COLO829 (cell line): ENCODE measurements around the gene NDFIP1.
A peak's percentile ranks its signal among the peaks of the same experiment; 100 is the strongest.
"Not testable (repeated sequence)": the region's sequence is repeated elsewhere in the genome, so short reads cannot be mapped to it uniquely, and the experiment has no call there.

Experiments
- DNase-seq: peaks from one replicate; pipeline ENCODE4 v3.0.0; 2012; ENCODE audit warnings: low spot score

NDFIP1 gene, protein sequence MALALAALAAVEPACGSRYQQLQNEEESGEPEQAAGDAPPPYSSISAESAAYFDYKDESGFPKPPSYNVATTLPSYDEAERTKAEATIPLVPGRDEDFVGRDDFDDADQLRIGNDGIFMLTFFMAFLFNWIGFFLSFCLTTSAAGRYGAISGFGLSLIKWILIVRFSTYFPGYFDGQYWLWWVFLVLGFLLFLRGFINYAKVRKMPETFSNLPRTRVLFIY

DNA sequence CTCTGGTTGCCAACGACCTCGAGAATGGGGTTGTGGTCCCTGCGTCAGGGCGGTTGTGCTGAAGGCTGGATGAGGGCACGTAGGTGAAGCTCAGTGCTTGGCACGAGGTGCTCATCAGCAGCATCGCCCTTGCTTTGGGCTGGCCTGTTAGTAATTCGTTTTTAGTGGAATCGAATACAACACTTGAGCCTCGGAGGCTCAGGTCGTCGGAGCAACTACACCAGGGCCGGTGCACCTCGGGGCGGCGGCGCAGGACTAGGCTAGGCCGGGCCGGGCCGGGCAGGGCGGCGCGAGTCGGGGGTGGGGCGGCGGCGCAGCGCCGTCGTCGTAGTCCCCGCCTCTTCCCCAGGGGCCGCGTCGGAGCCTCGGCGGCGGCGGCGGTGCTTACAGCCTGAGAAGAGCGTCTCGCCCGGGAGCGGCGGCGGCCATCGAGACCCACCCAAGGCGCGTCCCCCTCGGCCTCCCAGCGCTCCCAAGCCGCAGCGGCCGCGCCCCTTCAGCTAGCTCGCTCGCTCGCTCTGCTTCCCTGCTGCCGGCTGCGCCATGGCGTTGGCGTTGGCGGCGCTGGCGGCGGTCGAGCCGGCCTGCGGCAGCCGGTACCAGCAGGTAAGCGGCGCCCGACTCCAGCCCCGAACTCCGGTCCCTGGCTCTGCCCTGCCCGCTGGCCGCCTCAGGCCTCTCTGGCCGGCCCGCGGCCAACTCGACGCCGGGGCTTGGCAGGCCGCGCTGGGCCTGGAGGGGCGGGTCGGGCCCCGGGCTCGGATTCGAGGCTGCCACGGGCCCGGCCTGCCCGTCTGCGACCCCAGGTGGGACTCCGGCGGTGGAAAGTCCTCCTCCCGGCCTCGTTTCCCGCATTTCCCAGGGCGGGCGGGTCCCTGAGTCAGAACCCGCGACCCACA lies at the start of gene NDFIP1:
TSS of gene NDFIP1 (plus strand) at position 348 of the 899 bp plus-strand sequence. CDS start at position 544, 196 bp downstream.
- DNase-seq: no peak

DNA sequence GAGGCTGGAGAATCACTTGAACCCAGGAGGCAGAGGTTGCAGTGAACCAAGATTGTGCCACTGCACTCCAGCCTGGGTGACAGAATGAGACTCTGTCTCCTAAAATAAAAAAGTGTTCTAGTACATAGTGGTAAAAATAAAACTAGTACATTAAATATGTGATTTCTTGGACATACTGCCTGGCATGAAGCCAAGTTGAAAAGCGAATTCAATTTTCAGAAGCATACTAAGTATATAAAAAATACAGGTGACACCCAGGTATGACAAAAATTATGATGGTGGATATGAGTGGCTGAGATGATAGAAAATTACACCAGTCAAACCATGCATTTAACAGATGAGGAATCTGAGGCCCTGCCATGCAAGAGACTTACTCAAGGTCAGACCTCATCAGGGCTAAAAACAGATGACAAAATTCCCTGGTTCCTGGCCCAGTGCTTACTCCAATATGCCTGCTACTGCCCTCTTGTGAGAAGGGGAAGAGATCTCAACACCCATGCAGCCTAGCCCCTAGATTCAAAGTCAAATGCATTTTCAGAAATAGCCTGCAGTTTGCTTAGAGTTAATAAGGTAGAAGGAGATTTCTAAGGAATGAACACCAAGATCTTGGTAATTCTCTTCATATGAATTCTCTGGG lies 49.2 kb upstream of the NDFIP1 start:
- DNase-seq: no peak

DNA sequence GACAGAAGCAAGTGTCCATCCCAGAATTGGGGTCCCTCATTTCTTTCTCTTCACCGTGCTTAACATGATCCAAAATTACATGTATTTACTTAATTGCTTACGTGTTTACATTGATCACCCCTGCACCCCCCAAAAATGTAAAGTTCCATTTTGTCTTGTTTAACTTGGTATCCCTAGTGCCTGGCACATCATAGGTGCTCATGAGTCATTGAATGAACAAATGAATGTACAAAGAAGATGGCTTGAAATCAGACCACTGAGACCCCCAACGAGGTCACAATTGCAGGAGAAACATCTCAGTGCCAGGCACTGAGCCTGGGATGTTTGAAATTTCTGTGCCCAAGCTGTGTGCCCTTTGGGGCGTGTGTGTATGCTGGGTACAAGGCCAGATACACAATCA lies 45.2 kb upstream of the NDFIP1 start:
- no peak for DNase-seq

DNA sequence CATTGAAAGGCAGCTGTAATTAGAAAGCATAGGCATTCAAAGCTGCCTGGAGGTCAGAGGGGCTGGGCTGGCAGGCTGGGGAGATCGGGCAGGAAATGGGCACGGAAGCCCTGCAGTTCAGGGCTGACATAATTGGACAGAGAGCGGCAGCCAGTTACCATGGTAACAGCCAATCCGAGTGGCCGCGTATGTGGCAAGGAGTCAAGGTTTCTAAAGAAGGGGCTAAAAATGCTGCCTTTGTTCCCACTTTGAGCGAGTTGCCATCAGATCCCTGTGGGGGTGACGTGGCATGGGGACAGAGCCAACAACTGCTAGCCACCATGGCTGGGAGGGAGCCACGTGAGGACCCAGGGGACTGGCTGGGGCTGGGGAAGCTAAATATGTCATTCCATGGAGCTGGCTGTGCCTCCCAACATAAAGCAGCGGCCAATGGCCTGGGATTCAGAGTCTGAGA lies 44.7 kb upstream of the NDFIP1 start:
- DNase-seq: peak; percentile 89

DNA sequence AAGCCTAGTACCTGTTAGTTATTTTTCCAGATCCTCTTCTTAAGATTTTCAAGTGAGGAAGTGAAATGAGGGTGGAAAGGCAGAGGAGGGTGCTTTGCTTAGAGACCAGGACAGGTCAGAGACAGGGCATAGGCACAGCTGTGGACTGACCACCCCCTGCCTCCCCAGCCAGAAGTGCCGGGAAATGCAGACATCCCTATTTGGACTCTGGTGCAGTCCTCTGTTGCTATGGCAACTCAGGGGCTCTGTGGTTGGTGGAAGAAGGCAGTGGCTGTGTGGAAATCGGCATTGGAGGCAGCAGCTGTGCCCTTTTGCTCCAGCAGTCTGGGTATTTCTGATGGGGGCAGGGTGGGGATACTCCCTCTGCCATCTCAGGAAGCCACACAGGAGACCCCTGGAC lies 43.3 kb upstream of the NDFIP1 start:
- DNase-seq: no peak

DNA sequence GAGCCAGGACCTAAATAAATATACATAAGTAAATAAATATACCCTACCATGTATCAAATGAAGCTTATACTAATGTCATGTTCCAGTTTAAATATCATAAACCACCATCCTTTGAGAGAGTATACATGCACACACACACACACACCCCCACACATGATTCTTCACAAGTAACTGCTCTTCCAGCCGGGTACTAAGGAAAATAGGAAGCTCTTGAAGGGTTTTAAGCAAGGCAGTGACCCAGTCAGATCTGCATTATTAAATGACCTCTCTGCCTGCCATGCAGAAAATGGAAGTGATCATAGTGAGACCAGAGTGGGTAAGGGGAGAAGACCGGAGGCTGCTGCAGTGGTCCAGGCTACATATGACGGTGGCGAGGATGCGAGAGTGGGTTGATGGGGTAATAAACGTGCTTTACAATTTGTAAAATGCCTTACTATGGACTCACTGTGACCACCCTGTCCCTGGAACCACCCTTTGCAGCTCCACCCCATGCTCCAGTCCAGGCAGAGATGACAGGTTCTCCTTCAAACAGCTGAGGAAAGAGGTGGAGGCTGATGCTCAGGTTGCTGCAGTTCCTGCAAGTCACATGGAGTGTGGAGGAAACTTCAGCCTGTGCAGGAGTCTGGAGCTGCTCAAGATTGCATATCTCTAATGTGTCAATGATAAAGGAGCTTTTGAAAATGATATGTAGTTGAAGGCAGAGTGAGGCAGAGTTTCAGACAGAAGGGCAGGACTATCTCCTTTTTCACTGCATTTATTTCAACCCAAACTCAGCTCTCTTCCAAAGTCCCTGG lies 38.8 kb upstream of the NDFIP1 start:
- no peak for DNase-seq

DNA sequence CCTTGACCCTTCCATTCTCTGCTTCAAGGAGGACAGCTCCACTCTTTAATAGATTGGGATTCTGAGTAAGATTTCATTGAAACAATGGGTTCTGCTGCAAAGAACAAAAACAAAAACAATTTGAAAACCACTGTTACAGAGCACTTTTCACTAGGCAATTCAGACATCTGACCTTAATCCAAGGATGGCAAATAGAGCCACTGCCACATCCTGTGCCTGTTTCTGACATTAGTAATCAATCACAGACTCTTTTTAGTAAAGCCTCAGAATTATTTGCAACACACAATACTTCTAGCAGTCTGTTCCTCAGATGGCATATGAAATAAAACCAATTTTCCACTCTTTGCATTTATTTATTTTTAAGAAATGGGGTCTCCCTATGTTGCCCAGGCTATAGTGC lies 37.8 kb upstream of the NDFIP1 start:
- DNase-seq: no peak

DNA sequence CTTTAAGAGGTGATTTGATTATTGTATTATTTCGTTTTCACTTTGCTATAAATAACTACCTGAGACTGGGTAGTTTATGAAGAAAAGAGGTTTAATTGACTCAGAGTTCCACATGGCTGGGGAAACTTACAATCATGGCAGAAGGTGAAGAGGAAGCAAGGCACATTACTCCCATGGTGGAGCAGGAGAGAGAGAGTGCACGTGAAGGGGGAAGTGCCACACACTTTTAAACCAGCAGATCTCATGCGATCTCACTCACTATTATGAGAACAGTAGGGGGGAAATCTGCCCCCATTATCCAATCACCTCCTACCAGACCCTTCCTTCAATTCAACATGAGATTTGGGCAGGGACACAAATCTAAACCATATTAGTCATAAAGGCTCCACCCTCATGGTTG lies 36.1 kb upstream of the NDFIP1 start:
- no peak for DNase-seq

DNA sequence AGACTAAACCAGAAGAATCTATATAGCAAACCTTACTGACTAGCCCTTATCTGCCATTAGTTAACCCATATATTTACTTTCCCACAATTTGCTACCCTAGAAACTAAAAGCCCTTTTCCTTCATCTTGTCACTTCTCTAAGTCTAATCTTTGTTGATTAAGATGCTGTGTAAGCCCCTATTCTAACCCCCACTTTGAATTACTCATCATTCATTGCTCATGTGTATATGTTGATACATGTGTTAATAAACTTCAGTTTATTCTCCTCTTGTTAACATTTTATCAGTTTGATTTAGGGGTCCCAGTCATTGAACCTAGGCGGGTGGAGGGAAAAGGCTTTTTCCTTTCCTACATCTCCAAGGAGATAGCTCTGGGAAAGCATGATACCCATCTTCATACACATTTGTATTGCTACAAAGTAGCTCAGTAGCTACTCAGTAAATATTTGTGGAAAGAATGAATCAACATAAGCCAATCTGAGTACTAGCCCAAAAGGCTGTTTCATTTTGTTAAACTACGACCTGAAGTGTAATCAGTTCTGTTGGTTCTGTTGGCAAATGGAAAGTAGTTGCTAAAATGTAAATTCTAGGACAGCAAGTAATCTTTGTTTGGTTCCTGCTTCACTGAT lies 35.1 kb upstream of the NDFIP1 start:
- no peak for DNase-seq

DNA sequence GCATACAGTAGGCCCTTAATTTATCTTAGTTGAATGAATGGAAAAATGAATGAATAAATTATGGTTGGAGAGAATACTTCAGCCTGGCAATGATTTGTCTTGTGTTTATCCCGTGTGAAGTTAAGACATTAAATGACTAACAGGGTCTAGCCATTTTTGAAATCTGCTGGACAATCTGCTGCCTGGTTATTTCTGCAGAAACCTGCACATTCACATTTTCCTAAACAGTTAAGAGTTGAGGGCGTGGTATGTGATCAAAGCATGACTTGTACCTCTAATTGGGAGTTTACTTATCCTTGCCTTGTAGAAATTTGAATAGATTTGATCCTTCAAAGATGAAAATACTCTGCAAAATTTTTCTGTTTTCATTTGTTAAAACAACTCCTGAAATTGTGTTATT lies 34.6 kb upstream of the NDFIP1 start:
- DNase-seq: no peak

DNA sequence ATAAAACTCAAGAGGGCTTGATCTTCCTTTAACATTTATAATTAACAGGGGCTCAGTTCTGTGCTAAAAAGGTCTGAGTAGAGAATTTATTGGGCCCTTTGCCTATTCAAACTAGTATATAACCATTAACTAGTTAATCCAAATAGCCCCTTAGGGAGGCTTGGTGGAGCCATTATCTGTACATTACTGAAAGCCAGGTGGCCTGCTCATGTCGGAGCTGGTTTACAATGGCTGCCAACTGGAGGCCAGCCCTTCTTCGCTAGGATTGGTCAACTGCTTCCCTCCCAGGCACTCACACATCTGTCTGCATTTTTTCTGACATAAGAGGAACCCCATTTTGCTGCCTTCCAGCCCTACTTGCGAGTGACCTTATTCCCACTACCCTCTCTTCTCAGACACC lies 30.4 kb upstream of the NDFIP1 start:
- DNase-seq: no peak

DNA sequence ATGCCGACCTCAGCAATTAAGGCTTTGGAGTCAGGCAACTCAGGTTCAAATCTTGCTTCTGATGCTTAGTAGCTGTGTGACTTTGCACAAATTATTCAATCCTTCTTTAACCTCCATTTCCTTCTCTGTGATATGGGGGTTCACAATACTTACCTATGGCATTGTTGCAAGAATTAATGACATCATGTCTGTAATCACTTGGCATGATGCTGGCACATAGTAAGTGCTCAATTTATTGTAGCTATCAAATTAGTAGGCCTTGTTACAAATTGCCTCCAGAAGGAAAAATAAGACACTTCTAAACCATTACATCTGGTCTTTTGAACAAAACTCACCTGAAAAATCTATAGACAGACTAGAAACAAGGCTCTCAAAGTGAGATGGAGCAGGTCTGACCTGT lies 29.9 kb upstream of the NDFIP1 start:
- DNase-seq: no peak

DNA sequence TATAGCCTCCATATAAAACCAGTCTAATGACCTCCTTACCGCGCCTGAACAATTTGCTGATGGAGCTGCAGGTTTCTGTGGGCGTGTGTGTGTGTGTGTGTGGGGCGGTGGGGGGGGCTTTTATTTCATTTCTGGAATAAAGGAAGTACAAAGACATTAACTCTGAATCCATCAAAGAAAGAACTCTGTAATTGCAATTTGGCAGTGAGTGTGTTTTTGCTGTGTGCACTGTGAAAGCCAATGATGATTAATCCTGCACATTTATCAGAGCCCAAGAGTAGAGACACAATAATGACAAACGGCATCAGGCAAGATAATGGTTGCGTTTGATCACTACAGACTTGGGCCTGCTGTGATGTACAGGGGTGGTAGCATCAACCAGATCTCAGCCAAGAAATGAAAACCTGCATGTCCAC lies 29.3 kb upstream of the NDFIP1 start:
- DNase-seq: no peak

DNA sequence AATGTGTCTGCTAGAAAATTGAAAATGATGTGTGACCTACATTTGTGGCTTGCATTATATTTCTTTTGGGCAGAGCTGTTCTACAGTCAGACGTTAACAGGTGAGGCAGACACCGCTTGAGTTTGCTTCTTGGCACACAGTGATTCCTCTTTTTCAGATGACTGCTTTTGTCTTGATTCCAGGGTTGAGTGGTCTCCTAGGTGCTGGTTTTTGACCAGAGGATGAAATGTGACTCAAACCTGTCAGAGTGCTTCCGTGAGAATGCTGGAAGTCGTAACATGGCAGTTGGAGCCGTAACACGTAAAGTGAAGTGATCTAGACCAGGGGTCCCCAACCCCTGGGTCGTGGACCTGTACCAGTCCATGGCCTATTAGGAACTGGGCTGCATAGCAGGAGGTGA lies 28.3 kb upstream of the NDFIP1 start:
- DNase-seq: no peak

DNA sequence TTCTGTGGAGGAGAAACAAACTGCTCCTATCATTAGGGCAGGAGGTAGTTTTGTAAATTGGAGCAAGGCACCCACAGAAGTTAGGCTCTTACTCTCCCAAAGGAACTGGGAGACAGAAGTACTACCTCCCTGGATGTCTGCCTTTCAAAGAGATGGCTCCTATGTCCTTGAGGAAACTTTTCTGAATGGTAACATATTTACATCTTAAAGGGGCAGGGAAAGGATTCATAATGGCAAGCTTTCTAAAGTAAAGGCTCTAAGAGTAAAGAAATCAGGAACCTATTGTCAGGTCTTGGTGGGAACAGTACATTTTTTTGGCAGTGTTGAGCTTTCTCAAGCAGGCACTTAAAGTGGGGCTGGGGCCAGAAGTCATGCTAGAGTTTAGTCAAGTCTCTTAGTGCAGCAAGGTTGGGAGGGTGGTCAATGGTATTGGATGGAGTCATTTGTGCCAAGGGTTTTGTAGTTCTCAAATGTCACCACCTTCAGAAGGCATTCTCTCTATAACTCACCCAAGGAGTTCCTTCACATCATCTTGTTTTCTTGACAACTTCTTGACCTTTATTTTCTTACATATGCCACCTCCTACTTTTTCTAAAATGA lies 26.3 kb upstream of the NDFIP1 start:
- DNase-seq: no peak

DNA sequence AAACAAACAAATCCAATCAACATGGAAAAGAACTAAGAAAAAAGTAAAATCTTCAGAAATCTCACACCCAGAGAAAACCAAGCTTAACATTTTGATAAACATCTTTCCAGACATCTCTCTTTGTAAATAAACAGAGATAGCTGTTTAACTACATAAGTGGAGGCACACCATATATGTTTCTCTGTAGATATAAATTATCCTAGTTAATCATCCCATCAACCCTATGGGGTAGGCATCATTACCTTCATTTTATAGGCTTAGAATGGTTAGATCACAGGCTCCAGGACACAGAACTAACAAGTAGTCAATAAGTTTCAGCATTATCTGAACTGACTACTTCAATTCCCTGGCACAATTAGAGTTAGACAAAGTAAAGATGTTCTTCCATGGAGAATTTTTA lies 22.4 kb upstream of the NDFIP1 start:
- no peak for DNase-seq

DNA sequence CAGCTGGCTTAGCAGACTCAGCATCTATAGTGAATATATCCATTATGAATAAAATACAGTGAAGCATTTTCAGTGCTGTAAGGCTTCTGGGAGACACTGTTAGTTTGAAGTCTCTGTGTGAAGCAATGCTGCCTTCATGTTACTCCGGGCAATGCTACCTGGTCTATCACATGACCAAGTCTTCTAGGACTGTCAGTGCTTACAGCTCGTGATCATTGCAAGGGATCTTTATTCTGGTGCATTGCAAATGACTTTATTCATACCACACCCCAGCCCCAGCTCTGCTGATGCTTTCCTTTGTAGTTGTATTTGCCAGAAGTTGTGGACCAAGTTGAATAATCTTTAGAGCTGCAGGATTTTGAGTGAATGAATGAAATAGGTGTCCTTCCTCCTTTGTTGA lies 21.9 kb upstream of the NDFIP1 start:
- DNase-seq: no peak

DNA sequence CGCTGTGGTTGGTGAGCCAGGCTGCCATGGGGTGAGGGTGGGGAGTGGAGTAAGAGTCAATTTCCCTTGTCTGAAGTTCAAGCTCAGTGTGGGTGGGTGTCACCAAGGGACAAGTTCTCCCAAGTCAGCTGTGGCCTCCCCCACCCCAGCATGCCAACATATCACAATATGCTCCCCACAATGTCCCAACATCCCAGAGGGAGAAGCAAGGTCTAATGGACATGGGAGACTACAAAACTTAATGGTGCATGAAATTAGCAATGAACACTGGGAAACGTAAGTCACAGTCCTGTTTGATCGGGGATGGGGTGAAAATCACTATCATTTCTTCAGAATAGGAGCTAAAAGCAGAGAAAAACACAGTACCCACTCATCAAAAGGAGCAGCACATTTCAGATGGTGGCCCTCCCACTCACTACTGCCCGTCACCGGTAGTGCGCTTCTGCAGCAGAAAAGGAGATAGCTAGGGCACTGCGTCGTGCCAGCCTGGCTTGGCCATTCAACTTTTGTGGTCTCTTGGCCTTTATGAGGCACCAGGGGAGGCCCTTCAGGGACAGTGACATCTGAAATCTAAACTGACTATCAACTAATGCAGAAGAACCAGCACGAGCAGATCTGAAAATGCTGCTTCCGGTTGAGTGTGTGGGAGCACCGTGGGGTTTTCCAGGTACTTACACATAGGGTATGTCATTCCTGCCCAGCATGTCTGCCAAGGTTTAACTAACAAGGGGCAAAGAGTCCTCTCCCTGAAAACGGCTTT lies 20.5 kb upstream of the NDFIP1 start:
- no peak for DNase-seq

DNA sequence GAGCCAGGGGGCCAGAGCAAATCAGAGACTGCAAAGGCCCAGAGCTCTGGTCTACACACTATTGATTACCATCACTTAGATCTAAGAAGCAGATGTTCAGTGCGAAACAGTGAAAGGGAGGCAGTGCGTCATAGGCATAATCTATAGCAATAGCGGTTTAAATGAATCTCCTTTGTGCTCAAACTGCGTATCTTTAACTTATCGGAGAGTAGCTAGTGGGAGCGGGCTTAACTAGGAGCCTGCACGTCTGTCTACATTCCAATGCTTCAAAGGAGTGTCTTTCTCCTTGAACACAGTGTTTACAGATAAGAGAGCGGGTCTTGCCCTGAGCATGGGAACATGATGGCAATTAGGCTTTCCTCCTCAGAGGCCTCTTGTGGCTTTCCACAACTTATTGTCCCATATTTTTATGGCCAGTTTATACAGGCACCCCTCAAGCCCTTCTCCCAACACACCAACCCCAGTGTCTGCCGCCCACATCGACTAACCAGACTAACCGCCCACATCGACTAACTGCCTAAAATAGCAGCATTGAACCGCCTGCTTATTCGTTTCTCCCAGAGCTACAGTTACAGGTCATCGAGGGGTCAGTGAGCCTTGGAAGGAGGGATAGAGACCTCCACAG lies 19.6 kb upstream of the NDFIP1 start:
- DNase-seq: not testable (repeated sequence)

DNA sequence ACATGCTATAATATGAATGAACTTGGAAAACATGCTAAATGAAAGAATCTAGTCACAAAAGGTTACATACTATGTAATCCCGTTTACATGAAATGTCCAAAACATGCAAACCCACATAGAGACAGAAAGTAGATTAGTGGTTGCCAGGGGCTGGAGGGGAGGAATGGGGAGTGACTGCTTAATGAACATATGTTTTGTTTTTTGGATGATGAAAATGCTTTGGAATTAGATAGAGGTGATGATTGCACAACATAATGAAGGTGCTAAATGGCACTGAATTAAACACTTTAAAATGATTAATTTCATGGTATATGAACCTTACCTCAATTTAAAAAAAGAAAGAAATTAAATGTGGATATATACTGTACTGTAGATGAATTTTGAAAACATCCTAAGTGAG lies 17.6 kb upstream of the NDFIP1 start:
- no peak for DNase-seq
